HEK293 (cell line): ENCODE results near the gene TBC1D17.

Source experiments
- CTCF ChIP-seq: fragments of 450-650 bp; formaldehyde crosslinking; IDR thresholded peaks from 2 replicates; pipeline ENCODE4 v1.5.1; 2016; ENCODE audit warnings: missing biosample characterization, missing genetic modification characterization
- SP2 ChIP-seq: fragments of 450-650 bp; formaldehyde crosslinking; IDR thresholded peaks from 2 replicates; pipeline ENCODE4 v1.5.1; 2016; ENCODE audit warnings: missing biosample characterization, missing genetic modification characterization
- TRIM28 ChIP-seq: IDR thresholded peaks from 2 replicates; pipeline ENCODE4 v1.6.1; 2011; ENCODE audit warnings: low read length, control low read depth, borderline replicate concordance
- ZNF558 ChIP-seq: fragments of 450-650 bp; formaldehyde crosslinking; IDR thresholded peaks from 2 replicates; pipeline ENCODE4 v1.5.1; 2016; ENCODE audit warnings: missing biosample characterization, missing genetic modification characterization
- ZNF664 ChIP-seq: fragments of 450-650 bp; formaldehyde crosslinking; IDR thresholded peaks from 2 replicates; pipeline ENCODE4 v1.5.1; 2016; ENCODE audit warnings: missing biosample characterization, missing genetic modification characterization
- ZNF670 ChIP-seq: fragments of 450-650 bp; formaldehyde crosslinking; IDR thresholded peaks from 2 replicates; pipeline ENCODE4 v1.5.1; 2016; ENCODE audit warnings: missing biosample characterization, missing genetic modification characterization, low read depth

DNA sequence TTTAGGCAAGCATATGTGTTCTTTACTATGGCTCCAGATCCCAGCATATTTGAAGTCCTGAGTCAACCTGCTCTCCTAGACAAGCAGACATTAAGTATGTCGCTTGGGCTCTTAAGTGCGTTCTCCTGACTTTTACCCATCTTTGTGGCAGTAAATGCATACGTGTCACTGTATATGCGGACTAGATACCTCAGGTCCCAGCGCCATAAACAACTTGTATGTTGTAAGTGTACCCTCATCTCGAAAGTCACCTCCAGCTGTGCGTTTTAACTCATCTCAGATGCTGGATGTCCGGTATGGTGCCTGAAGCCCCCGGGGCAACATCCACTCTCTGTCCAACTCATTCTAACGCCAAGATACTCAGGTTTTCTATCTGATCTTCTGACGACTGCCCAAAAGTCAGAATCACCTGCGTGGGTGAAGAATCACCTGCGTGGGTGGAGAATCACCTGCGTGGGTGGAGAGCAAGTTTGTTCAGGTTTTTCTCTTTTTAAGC is 24.8 kb upstream of the TBC1D17 start:
- TF ChIP-seq TRIM28 (no peak), CTCF (no peak), ZNF664 (no peak), ZNF558 (tag by site-specific recombination) (no peak), SP2 (tag by site-specific recombination) (no peak), ZNF670 (no peak)
